ENCODE data around the gene EML4.

Gene EML4

DNA sequence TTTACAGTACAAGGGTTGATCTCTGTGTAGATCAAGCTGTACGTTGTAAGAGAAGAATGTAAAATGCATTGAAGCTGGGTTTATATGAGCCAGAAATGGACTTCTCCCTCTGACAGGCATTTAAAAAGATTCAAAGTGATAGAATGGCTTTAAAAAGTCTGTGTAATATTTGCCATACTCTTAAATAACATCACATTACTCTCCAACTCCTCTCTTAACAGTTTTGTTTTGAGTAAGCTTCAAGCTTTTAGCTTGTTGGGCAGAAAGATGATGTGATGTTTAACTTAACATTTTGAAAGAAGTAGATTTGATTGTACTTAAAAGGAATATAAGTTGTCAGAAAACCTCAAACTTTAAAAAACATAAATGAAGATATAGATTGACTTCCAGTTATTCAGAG is 119.7 kb downstream of the EML4 start:
- TF ChIP-seq, protein P1, sequence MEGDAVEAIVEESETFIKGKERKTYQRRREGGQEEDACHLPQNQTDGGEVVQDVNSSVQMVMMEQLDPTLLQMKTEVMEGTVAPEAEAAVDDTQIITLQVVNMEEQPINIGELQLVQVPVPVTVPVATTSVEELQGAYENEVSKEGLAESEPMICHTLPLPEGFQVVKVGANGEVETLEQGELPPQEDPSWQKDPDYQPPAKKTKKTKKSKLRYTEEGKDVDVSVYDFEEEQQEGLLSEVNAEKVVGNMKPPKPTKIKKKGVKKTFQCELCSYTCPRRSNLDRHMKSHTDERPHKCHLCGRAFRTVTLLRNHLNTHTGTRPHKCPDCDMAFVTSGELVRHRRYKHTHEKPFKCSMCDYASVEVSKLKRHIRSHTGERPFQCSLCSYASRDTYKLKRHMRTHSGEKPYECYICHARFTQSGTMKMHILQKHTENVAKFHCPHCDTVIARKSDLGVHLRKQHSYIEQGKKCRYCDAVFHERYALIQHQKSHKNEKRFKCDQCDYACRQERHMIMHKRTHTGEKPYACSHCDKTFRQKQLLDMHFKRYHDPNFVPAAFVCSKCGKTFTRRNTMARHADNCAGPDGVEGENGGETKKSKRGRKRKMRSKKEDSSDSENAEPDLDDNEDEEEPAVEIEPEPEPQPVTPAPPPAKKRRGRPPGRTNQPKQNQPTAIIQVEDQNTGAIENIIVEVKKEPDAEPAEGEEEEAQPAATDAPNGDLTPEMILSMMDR (conservative IDR thresholded peaks at IDR 0.05): no peak
- TF ChIP-seq ZFX (IDR thresholded peaks at IDR 0.05): no peak
- no peak overlapping the region for H3K27ac ChIP-seq

DNA sequence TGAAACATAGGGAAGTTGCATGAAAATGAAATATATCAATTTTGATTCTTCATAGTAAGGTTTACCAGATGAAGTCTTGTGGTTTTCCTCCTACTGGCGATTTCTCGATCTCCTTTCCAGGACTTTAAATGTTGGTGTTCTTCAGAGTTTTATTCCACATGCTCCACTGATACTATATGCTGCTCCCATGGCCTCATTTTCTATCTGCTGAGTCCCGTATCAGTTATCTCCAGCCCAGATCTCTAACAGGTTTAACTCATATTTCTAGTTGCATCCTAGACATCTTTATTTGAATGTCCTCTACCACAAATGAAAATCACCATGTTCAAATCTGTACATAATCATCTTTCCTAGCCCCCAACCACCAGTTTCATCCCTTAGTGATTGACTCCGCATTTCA is 120.1 kb downstream of the EML4 start:
- TF ChIP-seq, protein P1 (conservative IDR thresholded peaks at IDR 0.05): no peak
- no peak for TF ChIP-seq ZFX (IDR thresholded peaks at IDR 0.05)
- no peak overlapping the region for H3K27ac ChIP-seq

DNA sequence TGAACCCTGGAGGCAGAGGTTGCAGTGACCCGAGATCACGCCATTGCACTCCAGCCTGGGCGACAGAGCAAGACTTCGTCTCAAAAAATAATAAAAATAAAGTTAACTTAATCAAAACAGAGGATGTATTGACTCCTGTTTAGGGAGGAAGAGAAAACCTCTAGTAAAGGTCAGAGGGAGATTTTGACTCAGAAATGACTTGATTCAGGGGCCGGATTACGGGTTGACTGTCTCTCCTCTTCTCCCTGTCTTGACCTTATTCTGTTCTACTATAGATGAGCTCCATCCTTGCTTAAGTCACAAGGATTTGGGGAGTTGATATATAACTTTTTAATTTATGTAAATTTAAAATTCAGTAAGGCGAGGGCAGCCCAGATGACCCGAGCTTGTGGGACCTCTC is 120.9 kb downstream of the EML4 start:
- TF ChIP-seq, protein P1 (conservative IDR thresholded peaks at IDR 0.05): no peak
- no peak for TF ChIP-seq ZFX (IDR thresholded peaks at IDR 0.05)

DNA sequence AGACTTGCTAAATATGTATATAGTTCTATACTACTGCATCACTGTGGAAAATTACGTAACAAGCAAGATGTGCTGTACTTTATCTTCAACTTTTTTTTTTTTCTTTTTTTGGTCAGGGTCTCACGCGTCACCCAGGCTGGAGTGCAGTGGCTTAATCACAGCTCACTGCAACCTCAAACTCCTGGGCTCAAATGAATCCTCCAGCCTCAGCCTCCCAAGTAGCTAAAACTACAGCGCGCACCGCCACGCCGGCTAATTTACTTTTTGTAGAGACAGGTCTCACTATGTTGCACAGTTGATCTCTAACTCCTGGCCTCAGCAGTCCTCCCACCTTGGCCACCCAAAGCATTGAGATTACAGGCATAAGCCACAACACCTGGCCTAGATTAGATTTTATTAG is 123.9 kb downstream of the EML4 start:
- no peak overlapping the region for H3K27ac ChIP-seq
- TF ChIP-seq, protein P1 (conservative IDR thresholded peaks at IDR 0.05): no peak
- TF ChIP-seq ZFX (IDR thresholded peaks at IDR 0.05): no peak

More for the DNA sequence above, 120.9 kb downstream of the EML4 start:
- H3K27ac ChIP-seq: no peak overlapping the region

DNA sequence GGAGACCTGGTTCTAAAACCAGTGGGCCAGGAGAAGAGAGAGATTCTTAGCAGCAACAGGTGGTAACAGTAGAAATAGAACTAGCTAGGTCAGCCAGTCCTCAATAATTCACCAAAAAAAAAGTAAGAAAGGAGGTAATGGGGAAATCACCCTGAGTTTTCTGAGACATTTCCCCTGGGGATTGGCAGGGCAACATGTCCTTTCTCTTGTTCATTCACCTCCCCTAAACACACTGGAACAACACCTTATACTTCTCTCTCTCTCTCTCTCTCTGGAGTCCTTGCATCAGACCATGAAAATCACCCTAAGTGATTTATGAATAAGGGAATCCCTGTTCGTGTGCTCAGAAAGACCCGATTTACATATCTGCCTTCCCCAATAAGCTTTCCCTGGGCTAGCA is 127.1 kb downstream of the EML4 start:
- TF ChIP-seq, protein P1 (conservative IDR thresholded peaks at IDR 0.05): no peak
- no peak for TF ChIP-seq ZFX (IDR thresholded peaks at IDR 0.05)
- no peak overlapping the region for H3K27ac ChIP-seq

DNA sequence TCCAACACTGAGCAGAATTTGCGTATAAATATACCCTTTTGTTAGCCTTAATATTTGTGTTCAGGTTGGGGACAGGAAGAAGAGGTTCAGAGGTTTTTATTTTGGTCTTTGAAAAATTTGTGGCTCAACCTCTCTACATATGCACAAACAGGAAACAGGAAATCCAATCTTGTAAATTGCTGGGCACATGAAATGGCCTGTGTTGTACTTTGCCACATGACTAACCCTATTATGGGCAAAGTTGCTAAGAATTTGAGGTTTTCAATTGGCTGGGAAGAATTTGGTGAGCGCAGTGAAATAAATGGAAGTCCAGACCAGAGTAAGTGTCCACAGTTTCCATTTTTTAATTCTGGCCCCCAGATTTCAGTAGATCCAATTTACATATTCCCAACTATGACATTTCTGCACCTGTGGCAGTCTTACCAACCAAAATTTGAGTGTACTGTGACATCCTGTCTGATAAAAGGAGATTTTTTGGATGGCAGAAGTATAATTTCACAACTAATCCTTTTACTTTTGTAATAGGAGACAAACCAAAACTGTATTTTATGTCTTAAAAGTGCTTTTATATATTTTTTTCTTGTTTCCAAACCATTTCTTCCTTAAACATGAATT is 128.3 kb downstream of the EML4 start:
- TF ChIP-seq, protein P1 (conservative IDR thresholded peaks at IDR 0.05): no peak
- TF ChIP-seq ZFX (IDR thresholded peaks at IDR 0.05): no peak
- no peak overlapping the region for H3K27ac ChIP-seq

DNA sequence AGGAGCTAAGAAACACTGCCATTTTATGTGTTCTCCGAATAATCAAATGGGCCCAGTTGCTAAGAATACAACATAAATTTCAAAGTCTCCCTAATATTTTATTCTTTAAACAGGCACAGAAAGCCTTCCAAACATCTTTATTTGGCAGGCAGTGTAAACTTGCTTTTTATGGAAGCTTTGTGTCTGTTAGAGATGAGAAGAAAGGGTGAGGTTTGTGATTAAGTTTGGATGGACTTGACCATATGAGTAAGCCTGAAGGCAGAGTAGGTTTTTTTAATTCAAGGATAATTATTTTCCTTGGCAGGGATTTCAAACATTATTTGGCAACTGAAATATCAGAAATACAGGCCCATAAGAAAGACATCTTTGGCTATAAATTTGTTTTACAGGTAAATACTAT is 129.0 kb downstream of the EML4 start:
- TF ChIP-seq, protein P1 (conservative IDR thresholded peaks at IDR 0.05): no peak
- TF ChIP-seq ZFX (IDR thresholded peaks at IDR 0.05): no peak
- no peak overlapping the region for H3K27ac ChIP-seq
